Ascending aorta (tissue), 2 donors: ENCODE measurements around the gene PNRC2. TPM values are rescaled to one million over a fixed set of nuclear protein-coding genes. Genes with fewer than 3 reads are reported as not detected.

Source experiments
- DNase-seq, 2 donors: peaks; one replicate each; pipeline ENCODE4 v3.0.0-alpha.2; 2019; ENCODE audit warnings: low spot score in 2 of 2
- H3K27ac ChIP-seq, 2 donors: fragments of 200-600 bp; sonication (generic); one replicate each; pipeline ENCODE4 v1.5.1; 2016 to 2017; ENCODE audit warnings: mild to moderate bottlenecking in 1 of 2
- H3K27me3 ChIP-seq: fragments of 200-600 bp; sonication (generic); one replicate; pipeline ENCODE4 v1.5.1; 2017
- H3K36me3 ChIP-seq, 2 donors: fragments of 200-600 bp; sonication (generic); one replicate each; pipeline ENCODE4 v1.5.1; 2016
- H3K4me1 ChIP-seq, 2 donors: fragments of 200-600 bp; sonication (generic); one replicate each; pipeline ENCODE4 v1.5.1; 2016 to 2017; ENCODE audit warnings: mild to moderate bottlenecking in 1 of 2
- H3K4me3 ChIP-seq, 2 donors: fragments of 200-600 bp; sonication (generic); one replicate each; pipeline ENCODE4 v1.5.1; 2016 to 2017; ENCODE audit warnings: mild to moderate bottlenecking in 1 of 2
- H3K9me3 ChIP-seq, 2 donors: fragments of 200-600 bp; sonication (generic); one replicate each; pipeline ENCODE4 v1.5.1; 2016
- intact Hi-C: fragments of 100-400 bp; cut with DNase I; formaldehyde crosslinking; loops from one replicate; pipeline ENCODE4 v1.15.1; 2023
- total RNA-seq: library from RNA; depleted of rRNA; stranded (reverse); fragments of >200 nt; gene quantifications from one replicate; pipeline ENCODE4 v1.1.0, GENCODE V29; 2016
- TF ChIP-seq, protein P1 (sequence below), 3 experiments: fragments of 200-600 bp in 2 of 3; fragments of 450-650 bp in 1 of 3; sonication (generic) in 2 of 3; IDR thresholded peaks; one replicate each; pipeline ENCODE4 v1.5.1; 2016 to 2019; ENCODE audit warnings: antibody characterized with exemption in 3 of 3, mild to moderate bottlenecking in 1 of 3, moderate library complexity in 1 of 3

The PNRC2 gene
- total RNA-seq, 1 donor from 2014 or later: 62.7 TPM

DNA sequence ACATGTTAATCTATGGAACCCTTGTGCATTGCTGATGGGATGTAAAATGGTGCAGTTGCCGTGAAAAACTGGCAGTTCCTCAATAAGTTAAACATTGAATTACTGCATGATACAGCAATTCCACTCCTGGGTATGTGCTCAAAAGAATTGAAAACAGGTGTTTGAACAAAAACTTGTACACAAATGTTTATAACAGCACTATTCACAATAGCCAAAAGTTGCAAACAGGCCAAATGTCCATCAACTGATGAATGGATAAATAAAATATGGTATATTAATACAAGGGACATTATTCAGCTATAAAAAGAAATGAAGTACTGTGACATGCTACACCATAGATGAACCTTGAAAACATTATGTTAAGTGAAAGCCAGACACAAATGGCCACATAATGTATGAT lies 38.2 kb downstream of the PNRC2 start:
- no peak overlapping the region for H3K4me3 ChIP-seq
- no peaks in the 10 kb centered on the region for H3K36me3 ChIP-seq
- H3K4me1 ChIP-seq: peaks cover 0 to 17% of the 10 kb centered on the region in 2 donors
- peak overlapping the region; percentile 67 to 79 for H3K27ac ChIP-seq
- intact Hi-C loops: no loop called here
- no peaks in the 10 kb centered on the region for H3K9me3 ChIP-seq
- TF ChIP-seq, protein P1, sequence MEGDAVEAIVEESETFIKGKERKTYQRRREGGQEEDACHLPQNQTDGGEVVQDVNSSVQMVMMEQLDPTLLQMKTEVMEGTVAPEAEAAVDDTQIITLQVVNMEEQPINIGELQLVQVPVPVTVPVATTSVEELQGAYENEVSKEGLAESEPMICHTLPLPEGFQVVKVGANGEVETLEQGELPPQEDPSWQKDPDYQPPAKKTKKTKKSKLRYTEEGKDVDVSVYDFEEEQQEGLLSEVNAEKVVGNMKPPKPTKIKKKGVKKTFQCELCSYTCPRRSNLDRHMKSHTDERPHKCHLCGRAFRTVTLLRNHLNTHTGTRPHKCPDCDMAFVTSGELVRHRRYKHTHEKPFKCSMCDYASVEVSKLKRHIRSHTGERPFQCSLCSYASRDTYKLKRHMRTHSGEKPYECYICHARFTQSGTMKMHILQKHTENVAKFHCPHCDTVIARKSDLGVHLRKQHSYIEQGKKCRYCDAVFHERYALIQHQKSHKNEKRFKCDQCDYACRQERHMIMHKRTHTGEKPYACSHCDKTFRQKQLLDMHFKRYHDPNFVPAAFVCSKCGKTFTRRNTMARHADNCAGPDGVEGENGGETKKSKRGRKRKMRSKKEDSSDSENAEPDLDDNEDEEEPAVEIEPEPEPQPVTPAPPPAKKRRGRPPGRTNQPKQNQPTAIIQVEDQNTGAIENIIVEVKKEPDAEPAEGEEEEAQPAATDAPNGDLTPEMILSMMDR (IDR thresholded peaks at IDR 0.05): no peak
- H3K27me3 ChIP-seq: no peaks in the 10 kb centered on the region
- no peak for DNase-seq

- no peak overlapping the region for H3K4me3 ChIP-seq
- no peak for DNase-seq
- H3K27ac ChIP-seq: peak overlapping the region; percentile 67 to 79
- H3K4me1 ChIP-seq: peaks cover 0 to 25% of the 10 kb centered on the region in 2 donors
- TF ChIP-seq, protein P1 (IDR thresholded peaks at IDR 0.05): no peak
- H3K27me3 ChIP-seq: no peaks in the 10 kb centered on the region
- intact Hi-C loops: no loop called here
- H3K9me3 ChIP-seq: no peaks in the 10 kb centered on the region
- no peaks in the 10 kb centered on the region for H3K36me3 ChIP-seq
Measured at GRCh38 chr1:23999156-23999671, 39.6 kb downstream of the PNRC2 start.

GRCh38 chr1:24002695-24003094 lies 43.1 kb downstream of the PNRC2 start:
- H3K36me3 ChIP-seq: no peaks in the 10 kb centered on the region
- H3K4me3 ChIP-seq: no peak overlapping the region
- H3K27me3 ChIP-seq: no peaks in the 10 kb centered on the region
- H3K27ac ChIP-seq: no peak overlapping the region
- no peak for DNase-seq
- no peaks in the 10 kb centered on the region for H3K9me3 ChIP-seq
- intact Hi-C loops: loop anchor here (1.0 kb wide), 1 partner anchor 16 kb away; no protein-coding TSS in a partner anchor
- TF ChIP-seq, protein P1 (IDR thresholded peaks at IDR 0.05): no peak
- H3K4me1 ChIP-seq: peaks cover 0 to 23% of the 10 kb centered on the region in 2 donors

GRCh38 chr1:24003331-24003972 lies 43.8 kb downstream of the PNRC2 start:
- Histone ChIP-seq H3K9me3 (no peaks in the 10 kb centered on the region), H3K4me3 (no peak overlapping the region), H3K36me3 (no peaks in the 10 kb centered on the region), H3K4me1 (peaks cover 0 to 24% of the 10 kb centered on the region in 2 donors), H3K27me3 (no peaks in the 10 kb centered on the region), H3K27ac (peak overlapping the region in 1 of 2 donors; percentile 39)
- peak in 1 of 2 donors; percentile 63 for DNase-seq
- intact Hi-C loops: loop anchor here (1.0 kb wide), 1 partner anchor 15 kb away; no protein-coding TSS in a partner anchor
- TF ChIP-seq, protein P1 (IDR thresholded peaks at IDR 0.05): no peak

DNA sequence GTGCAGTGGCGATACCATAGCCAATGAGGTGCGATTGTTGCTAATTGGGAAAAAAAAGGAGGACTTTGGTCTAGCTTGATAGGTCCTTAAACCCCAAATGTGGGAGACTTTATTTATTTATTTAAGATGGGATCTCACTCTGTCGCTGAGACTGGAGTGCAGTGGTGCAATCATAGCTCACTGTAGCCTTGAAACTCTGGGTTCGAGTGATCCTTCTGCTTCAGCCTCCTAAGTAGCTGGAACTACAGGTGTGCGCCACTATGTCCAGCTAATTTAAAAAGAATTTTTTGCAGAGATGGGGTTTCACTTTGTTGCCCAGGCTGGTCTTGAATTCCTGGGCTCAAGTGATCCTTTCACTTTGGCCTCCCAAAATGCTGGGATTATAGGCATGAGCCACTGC lies 44.5 kb downstream of the PNRC2 start:
- Histone ChIP-seq H3K4me1 (peaks cover 0 to 25% of the 10 kb centered on the region in 2 donors), H3K4me3 (no peak overlapping the region)
- intact Hi-C loops: no loop called here

More for the DNA sequence above, 44.5 kb downstream of the PNRC2 start:
- Histone ChIP-seq H3K27ac (peak overlapping the region in 1 of 2 donors; percentile 39), H3K9me3 (no peaks in the 10 kb centered on the region), H3K36me3 (no peaks in the 10 kb centered on the region), H3K27me3 (no peaks in the 10 kb centered on the region)
- TF ChIP-seq, protein P1 (IDR thresholded peaks at IDR 0.05): no peak
- no peak for DNase-seq
